ENCODE measurements around the gene MED8. TPM values are rescaled to one million over a fixed set of nuclear protein-coding genes. Genes with fewer than 3 reads are reported as not detected.

MED8 gene
- total and polyA plus RNA-seq, 7 experiments from 2014 or later = 14.5 to 53.8 (median 30.1) TPM

DNA sequence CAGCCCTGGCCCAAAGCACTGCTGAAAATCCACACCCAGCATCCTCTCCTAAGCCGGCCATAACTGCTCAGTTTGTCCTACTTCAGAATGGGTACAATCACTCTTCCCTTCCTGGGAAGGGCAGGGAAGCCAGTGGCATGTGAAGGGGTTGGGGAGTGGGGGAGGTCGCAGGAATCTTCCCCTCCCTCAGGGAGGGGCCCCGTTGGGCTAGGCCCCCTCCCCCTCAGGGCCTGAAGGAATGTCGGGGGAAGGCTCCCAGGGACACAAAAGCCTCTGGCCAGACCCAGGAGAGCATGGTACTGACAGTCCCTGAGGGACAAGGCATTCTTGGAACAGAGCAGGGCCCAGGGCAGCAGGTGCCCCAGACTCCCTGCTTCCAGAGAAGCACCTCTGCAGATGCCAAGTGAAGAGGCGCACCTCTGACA is 23.0 kb downstream of the MED8 start:
- no peaks in the 10 kb centered on the region for H3K9me3 Mint-ChIP-seq
- peak overlapping the region; percentile 85 to 97 (median 90) for H3K4me3 Mint-ChIP-seq
- Histone ChIP-seq H3K9me3 (ENCODE audit: control insufficient read depth in 2 of 3, low read length in 3 of 3) (no peaks in the 10 kb centered on the region), H3K36me3 (ENCODE audit: control insufficient read depth in 2 of 3, insufficient read depth in 3 of 3, low read length in 3 of 3) (peaks cover 10 to 38% (median 10%) of the 10 kb centered on the region in 3 experiments), H3K27me3 (ENCODE audit: control insufficient read depth in 2 of 2, insufficient read depth in 2 of 2, low read length in 2 of 2) (no peaks in the 10 kb centered on the region), H3K27ac (ENCODE audit: low read depth, low read length) (peak overlapping the region; percentile 90), H3K4me1 (ENCODE audit: control insufficient read depth in 2 of 2, insufficient read depth in 2 of 2, low read length in 2 of 2) (peaks cover 13 to 22% of the 10 kb centered on the region in 2 donors), H3K4me3 (ENCODE audit: low read length) (peak overlapping the region; percentile 66)
- ATAC-seq = no peak
- H3K36me3 Mint-ChIP-seq = peaks cover 5 to 44% (median 13%) of the 10 kb centered on the region in 5 donors
- ChIA-PET CTCF (interaction anchor here (0.6 kb wide), 1 partner anchor 279 kb away, joined by 3 read pairs; no protein-coding TSS in a partner anchor), POLR2A (interaction anchor here (1.1 kb wide), 1 partner anchor 9 kb away, joined by 3 read pairs; no protein-coding TSS in a partner anchor)
- H3K27me3 Mint-ChIP-seq = no peaks in the 10 kb centered on the region
- H3K27ac Mint-ChIP-seq = peak overlapping the region; percentile 85 to 95 (median 91)
- intact Hi-C loops (cut with micrococcal nuclease) = loop anchor here (5.0 to 10.0 kb wide), 6 partner anchors 86 to 846 kb away; partner anchors contain the start of genes HYI (in 2 of the 2), ATP6V0B (in 1 of the 2), B4GALT2 (in 1 of the 2) and DMAP1 (in 1 of the 2)
- no peak for DNase-seq
- H3K4me1 Mint-ChIP-seq = peaks cover 24 to 59% (median 41%) of the 10 kb centered on the region in 7 donors

GRCh38 chr1:43366179-43366578 is 23.4 kb downstream of the MED8 start:
- H3K36me3 ChIP-seq (ENCODE audit: control insufficient read depth in 2 of 3, insufficient read depth in 3 of 3, low read length in 3 of 3) = peaks cover 10 to 39% (median 10%) of the 10 kb centered on the region in 3 experiments
- peaks cover 24 to 63% (median 37%) of the 10 kb centered on the region in 7 donors for H3K4me1 Mint-ChIP-seq
- H3K9me3 Mint-ChIP-seq = no peaks in the 10 kb centered on the region
- peak overlapping the region; percentile 6 to 97 (median 90) for H3K4me3 Mint-ChIP-seq
- H3K4me3 ChIP-seq (ENCODE audit: low read length) = no peak overlapping the region
- H3K27ac ChIP-seq (ENCODE audit: low read depth, low read length) = peak overlapping the region; percentile 90
- ATAC-seq (no peak), DNase-seq (no peak)
- H3K4me1 ChIP-seq (ENCODE audit: control insufficient read depth in 2 of 2, insufficient read depth in 2 of 2, low read length in 2 of 2) = peaks cover 13 to 22% of the 10 kb centered on the region in 2 donors
- peaks cover 5 to 48% (median 13%) of the 10 kb centered on the region in 5 donors for H3K36me3 Mint-ChIP-seq
- H3K27ac Mint-ChIP-seq = peak overlapping the region; percentile 64 to 95 (median 85)
- no peaks in the 10 kb centered on the region for H3K27me3 Mint-ChIP-seq
- no peaks in the 10 kb centered on the region for H3K27me3 ChIP-seq (ENCODE audit: control insufficient read depth in 2 of 2, insufficient read depth in 2 of 2, low read length in 2 of 2)
- intact Hi-C loops (cut with micrococcal nuclease) = loop anchor here (5.0 to 10.0 kb wide), 6 partner anchors 86 to 846 kb away; partner anchors contain the start of genes HYI (in 2 of the 2), ATP6V0B (in 1 of the 2), B4GALT2 (in 1 of the 2) and DMAP1 (in 1 of the 2)
- no peaks in the 10 kb centered on the region for H3K9me3 ChIP-seq (ENCODE audit: control insufficient read depth in 2 of 3, low read length in 3 of 3)
- CTCF ChIA-PET = no interaction called here
- POLR2A ChIA-PET = no interaction called here

GRCh38 chr1:43365678-43366077 is 23.9 kb downstream of the MED8 start:
- Mint-ChIP-seq H3K27me3 (no peaks in the 10 kb centered on the region), H3K36me3 (peaks cover 5 to 50% (median 13%) of the 10 kb centered on the region in 5 donors), H3K9me3 (no peaks in the 10 kb centered on the region), H3K4me3 (peak overlapping the region; percentile 0 to 97 (median 78)), H3K27ac (peak overlapping the region; percentile 43 to 94 (median 74)), H3K4me1 (peaks cover 24 to 63% (median 32%) of the 10 kb centered on the region in 7 donors)
- H3K4me1 ChIP-seq (ENCODE audit: control insufficient read depth in 2 of 2, insufficient read depth in 2 of 2, low read length in 2 of 2) = peaks cover 13 to 22% of the 10 kb centered on the region in 2 donors
- intact Hi-C loops (cut with micrococcal nuclease) = loop anchor here (5.0 to 10.0 kb wide), 6 partner anchors 87 to 847 kb away; partner anchors contain the start of genes HYI (in 2 of the 2), ATP6V0B (in 1 of the 2), B4GALT2 (in 1 of the 2) and DMAP1 (in 1 of the 2)
- no peaks in the 10 kb centered on the region for H3K27me3 ChIP-seq (ENCODE audit: control insufficient read depth in 2 of 2, insufficient read depth in 2 of 2, low read length in 2 of 2)
- ATAC-seq (no peak), DNase-seq (no peak)
- H3K4me3 ChIP-seq (ENCODE audit: low read length) = no peak overlapping the region
- POLR2A ChIA-PET = interaction anchor here (0.5 kb wide), 1 partner anchor 550 kb away, joined by 4 read pairs; no protein-coding TSS in a partner anchor
- CTCF ChIA-PET = no interaction called here
- no peaks in the 10 kb centered on the region for H3K9me3 ChIP-seq (ENCODE audit: control insufficient read depth in 2 of 3, low read length in 3 of 3)
- H3K36me3 ChIP-seq (ENCODE audit: control insufficient read depth in 2 of 3, insufficient read depth in 3 of 3, low read length in 3 of 3) = peaks cover 10 to 39% (median 10%) of the 10 kb centered on the region in 3 experiments
- peak overlapping the region; percentile 90 for H3K27ac ChIP-seq (ENCODE audit: low read depth, low read length)

DNA sequence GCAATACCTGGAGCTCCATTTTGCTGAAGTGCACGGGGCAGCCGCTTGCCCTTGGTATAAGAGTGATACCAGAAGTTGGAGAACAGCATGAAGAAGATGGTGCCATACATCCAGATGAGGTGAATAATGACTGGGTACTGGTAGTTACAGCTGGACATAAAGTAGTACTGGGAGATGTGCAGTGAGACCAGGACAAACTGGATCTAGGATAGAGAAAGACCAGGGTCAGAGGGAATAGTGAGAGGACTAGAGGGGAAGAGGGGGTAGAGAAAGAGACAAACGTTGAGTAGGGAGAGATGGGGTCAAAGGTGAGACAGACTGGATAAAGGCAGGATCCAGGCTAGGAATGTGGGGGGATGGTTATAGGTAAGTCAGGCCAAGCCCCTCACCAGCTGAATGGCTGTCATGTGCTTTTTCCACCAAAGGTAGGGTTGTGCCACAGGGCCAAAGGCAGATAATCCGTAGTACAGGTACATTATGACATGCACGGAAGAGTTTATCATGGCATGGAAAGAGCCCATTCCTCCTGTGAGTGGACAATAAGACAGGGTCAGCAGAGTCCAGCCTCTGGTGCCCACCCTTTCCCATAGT is 25.6 kb downstream of the MED8 start:
- Mint-ChIP-seq H3K4me1 (peaks cover 19 to 73% (median 35%) of the 10 kb centered on the region in 7 donors), H3K9me3 (no peaks in the 10 kb centered on the region), H3K36me3 (peaks cover 5 to 59% (median 13%) of the 10 kb centered on the region in 5 donors), H3K27ac (peak overlapping the region in 1 of 9 donors; percentile 68), H3K4me3 (peak overlapping the region in 1 of 10 donors; percentile 23), H3K27me3 (no peaks in the 10 kb centered on the region)
- intact Hi-C loops (cut with micrococcal nuclease) = loop anchor here (10.0 kb wide), 4 partner anchors 291 to 611 kb away; partner anchors contain the start of genes ATP6V0B (in 1 of the 2), B4GALT2 (in 1 of the 2), DPH2 (in 1 of the 2) and KDM4A (in 1 of the 2)
- DNase-seq (no peak), ATAC-seq (no peak)
- H3K36me3 ChIP-seq (ENCODE audit: control insufficient read depth in 2 of 3, insufficient read depth in 3 of 3, low read length in 3 of 3) = peaks cover 10 to 39% (median 10%) of the 10 kb centered on the region in 3 experiments
- no peaks in the 10 kb centered on the region for H3K27me3 ChIP-seq (ENCODE audit: control insufficient read depth in 2 of 2, insufficient read depth in 2 of 2, low read length in 2 of 2)
- H3K9me3 ChIP-seq (ENCODE audit: control insufficient read depth in 2 of 3, low read length in 3 of 3) = no peaks in the 10 kb centered on the region
- H3K4me3 ChIP-seq (ENCODE audit: low read length) = no peak overlapping the region
- peaks cover 15 to 26% of the 10 kb centered on the region in 2 donors for H3K4me1 ChIP-seq (ENCODE audit: control insufficient read depth in 2 of 2, insufficient read depth in 2 of 2, low read length in 2 of 2)
- no peak overlapping the region for H3K27ac ChIP-seq (ENCODE audit: low read depth, low read length)
- ChIA-PET POLR2A (interaction anchor here (1.0 kb wide), 1 partner anchor 26 kb away, joined by 3 read pairs; the partner anchor contains the start of genes MED8 and SZT2), CTCF (interaction anchor here (0.6 kb wide), 1 partner anchor 56 kb away, joined by 5 read pairs; no protein-coding TSS in a partner anchor)

DNA sequence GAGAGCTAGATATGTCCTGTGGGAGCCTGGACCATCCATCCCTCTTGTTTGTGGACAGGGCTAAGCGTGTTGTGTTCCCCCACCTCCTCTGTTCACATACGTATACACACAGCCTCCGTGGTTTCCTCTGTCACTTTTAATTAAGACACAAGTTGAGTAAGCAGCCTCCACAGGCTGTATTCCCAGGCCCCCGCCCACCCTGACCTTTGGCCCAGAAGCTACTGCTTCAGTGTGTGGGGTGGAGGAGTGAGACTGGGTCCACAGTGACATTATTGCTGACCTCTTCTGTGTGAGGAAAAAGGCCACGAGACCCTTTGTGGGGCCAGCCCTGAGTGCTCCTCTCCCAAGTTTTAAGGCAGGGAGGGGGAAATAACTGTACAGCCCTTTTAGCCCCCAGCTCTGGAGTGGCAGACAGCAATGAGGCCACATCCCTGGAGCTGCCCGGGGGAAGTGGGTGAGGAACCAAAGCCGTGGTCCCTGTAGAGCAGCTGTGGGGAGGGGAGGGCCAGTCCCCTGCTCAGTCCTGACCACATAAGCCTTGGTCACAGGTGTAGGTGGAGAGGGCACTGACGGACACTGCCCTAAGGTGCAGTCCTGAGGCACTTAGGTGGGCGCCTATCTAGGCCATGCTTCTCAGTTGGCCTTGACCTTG is 26.2 kb downstream of the MED8 start:
- Mint-ChIP-seq H3K27me3 (no peaks in the 10 kb centered on the region), H3K36me3 (peaks cover 5 to 59% (median 13%) of the 10 kb centered on the region in 5 donors), H3K9me3 (no peaks in the 10 kb centered on the region), H3K4me3 (peak overlapping the region in 1 of 10 donors; percentile 25), H3K27ac (no peak overlapping the region), H3K4me1 (peaks cover 18 to 68% (median 34%) of the 10 kb centered on the region in 7 donors)
- no peak for ATAC-seq
- H3K27ac ChIP-seq (ENCODE audit: low read depth, low read length) = no peak overlapping the region
- peaks cover 11 to 21% of the 10 kb centered on the region in 2 donors for H3K4me1 ChIP-seq (ENCODE audit: control insufficient read depth in 2 of 2, insufficient read depth in 2 of 2, low read length in 2 of 2)
- CTCF ChIA-PET = no interaction called here
- no peak for DNase-seq
- H3K27me3 ChIP-seq (ENCODE audit: control insufficient read depth in 2 of 2, insufficient read depth in 2 of 2, low read length in 2 of 2) = no peaks in the 10 kb centered on the region
- peaks cover 10 to 39% (median 10%) of the 10 kb centered on the region in 3 experiments for H3K36me3 ChIP-seq (ENCODE audit: control insufficient read depth in 2 of 3, insufficient read depth in 3 of 3, low read length in 3 of 3)
- intact Hi-C loops (cut with micrococcal nuclease) = loop anchor here (10.0 kb wide), 4 partner anchors 291 to 611 kb away; partner anchors contain the start of genes ATP6V0B (in 1 of the 2), B4GALT2 (in 1 of the 2), DPH2 (in 1 of the 2) and KDM4A (in 1 of the 2)
- no peak overlapping the region for H3K4me3 ChIP-seq (ENCODE audit: low read length)
- POLR2A ChIA-PET = interaction anchor here (1.0 kb wide), 1 partner anchor 27 kb away, joined by 3 read pairs; the partner anchor contains the start of genes MED8 and SZT2
- H3K9me3 ChIP-seq (ENCODE audit: control insufficient read depth in 2 of 3, low read length in 3 of 3) = no peaks in the 10 kb centered on the region

GRCh38 chr1:43360616-43361015 is 29.0 kb downstream of the MED8 start:
- peaks cover 10 to 37% (median 10%) of the 10 kb centered on the region in 3 experiments for H3K36me3 ChIP-seq (ENCODE audit: control insufficient read depth in 2 of 3, insufficient read depth in 3 of 3, low read length in 3 of 3)
- Mint-ChIP-seq H3K27me3 (no peaks in the 10 kb centered on the region), H3K9me3 (no peaks in the 10 kb centered on the region), H3K4me3 (peak overlapping the region in 4 of 10 donors; percentile 39 to 97 (median 52)), H3K36me3 (peaks cover 5 to 53% (median 10%) of the 10 kb centered on the region in 5 donors), H3K27ac (no peak overlapping the region), H3K4me1 (peaks cover 10 to 64% (median 27%) of the 10 kb centered on the region in 7 donors)
- intact Hi-C loops (cut with micrococcal nuclease) = loop anchor here (10.0 kb wide), 4 partner anchors 294 to 614 kb away; partner anchors contain the start of genes ATP6V0B (in 1 of the 2), B4GALT2 (in 1 of the 2), DPH2 (in 1 of the 2) and KDM4A (in 1 of the 2)
- peaks cover 5 to 11% of the 10 kb centered on the region in 2 donors for H3K4me1 ChIP-seq (ENCODE audit: control insufficient read depth in 2 of 2, insufficient read depth in 2 of 2, low read length in 2 of 2)
- H3K27me3 ChIP-seq (ENCODE audit: control insufficient read depth in 2 of 2, insufficient read depth in 2 of 2, low read length in 2 of 2) = no peaks in the 10 kb centered on the region
- ChIA-PET POLR2A (interaction anchor here (0.5 to 1.3 kb wide), 3 partner anchors 29 to 189 kb away, joined by 3 to 4 read pairs (median 3); partner anchors contain the start of genes CFAP57, EBNA1BP2, MED8 and SZT2), CTCF (no interaction called here)
- H3K9me3 ChIP-seq (ENCODE audit: control insufficient read depth in 2 of 3, low read length in 3 of 3) = no peaks in the 10 kb centered on the region
- no peak overlapping the region for H3K4me3 ChIP-seq (ENCODE audit: low read length)
- ATAC-seq = no peak
- no peak overlapping the region for H3K27ac ChIP-seq (ENCODE audit: low read depth, low read length)
- no peak for DNase-seq

All from naive thymus-derived CD4-positive, alpha-beta T cell (primary cell).